Chondrocyte (in vitro differentiated cells): ENCODE measurements around the gene SIGMAR1. TPM values are rescaled to one million over a fixed set of nuclear protein-coding genes. Genes with fewer than 3 reads are reported as not detected.
A peak's percentile ranks its signal among the peaks of the same experiment; 100 is the strongest.
"Not testable (repeated sequence)": the region's sequence is repeated elsewhere in the genome, so short reads cannot be mapped to it uniquely, and the experiment has no call there.

Experiments used
- DNase-seq: peaks from one replicate; pipeline ENCODE4 v3.0.0; 2021; ENCODE audit warnings: mixed read lengths, low spot score
- H3K27ac Mint-ChIP-seq: one replicate; pipeline ENCODE4 v1.8.0; 2021; ENCODE audit warnings: mild to moderate bottlenecking, moderate library complexity, mixed read lengths; ENCODE audit not compliant: unreplicated experiment
- H3K27me3 Mint-ChIP-seq: 2 replicates; pipeline ENCODE4 v1.8.0; 2021; ENCODE audit warnings: low read depth, mixed read lengths
- H3K36me3 Mint-ChIP-seq: 2 replicates; pipeline ENCODE4 v1.8.0; 2021; ENCODE audit warnings: low read depth, mixed read lengths
- H3K4me1 Mint-ChIP-seq: 2 replicates; pipeline ENCODE4 v1.8.0; 2021; ENCODE audit warnings: low read depth, mild to moderate bottlenecking, mixed read lengths
- H3K4me3 Mint-ChIP-seq: one replicate; pipeline ENCODE4 v1.8.0; 2021; ENCODE audit warnings: mild to moderate bottlenecking, moderate library complexity, mixed read lengths; ENCODE audit not compliant: unreplicated experiment
- H3K9me3 Mint-ChIP-seq: 2 replicates; pipeline ENCODE4 v1.8.0; 2021; ENCODE audit warnings: low read depth, mixed read lengths
- CTCF ChIP-seq: fragments of 200-600 bp; sonication (generic); IDR thresholded peaks from 2 replicates; pipeline ENCODE4 v1.5.0; 2021; ENCODE audit warnings: antibody characterized with exemption, mild to moderate bottlenecking, moderate library complexity
- total RNA-seq: library from RNA; stranded (reverse); gene quantifications from 3 replicates; pipeline ENCODE4 v1.2.1, GENCODE V29; 2021

SIGMAR1 gene
- total RNA-seq, 1 donor from 2014 or later: 76.7 TPM

GRCh38 chr9:34644766-34645314 is 7.3 kb upstream of the SIGMAR1 start:
- H3K4me1 Mint-ChIP-seq: peaks cover 27% of the 10 kb centered on the region
- H3K4me3 Mint-ChIP-seq: no peak overlapping the region
- no peaks in the 10 kb centered on the region for H3K9me3 Mint-ChIP-seq
- H3K27ac Mint-ChIP-seq: no peak overlapping the region
- DNase-seq: no peak
- TF ChIP-seq CTCF: no peak
- H3K27me3 Mint-ChIP-seq: no peaks in the 10 kb centered on the region
- peaks cover 9% of the 10 kb centered on the region for H3K36me3 Mint-ChIP-seq

GRCh38 chr9:34642679-34643078 is 5.1 kb upstream of the SIGMAR1 start:
- Mint-ChIP-seq H3K27me3 (no peaks in the 10 kb centered on the region), H3K27ac (no peak overlapping the region), H3K9me3 (no peaks in the 10 kb centered on the region), H3K4me1 (peaks cover 28% of the 10 kb centered on the region), H3K36me3 (no peaks in the 10 kb centered on the region), H3K4me3 (no peak overlapping the region)
- no peak for TF ChIP-seq CTCF
- no peak for DNase-seq

- not testable (repeated sequence) for DNase-seq, H3K9me3 Mint-ChIP-seq, H3K27me3 Mint-ChIP-seq, H3K36me3 Mint-ChIP-seq, H3K4me3 Mint-ChIP-seq, H3K27ac Mint-ChIP-seq
- peaks cover 33% of the 10 kb centered on the region for H3K4me1 Mint-ChIP-seq
Measured at GRCh38 chr9:34639322-34639721, 1.7 kb upstream of the SIGMAR1 start.

GRCh38 chr9:34638138-34638445 is 505 bp upstream of the SIGMAR1 start:
- peak overlapping the region; percentile 88 for H3K4me3 Mint-ChIP-seq
- no peaks in the 10 kb centered on the region for H3K27me3 Mint-ChIP-seq
- peaks cover 36% of the 10 kb centered on the region for H3K4me1 Mint-ChIP-seq
- DNase-seq: no peak
- no peaks in the 10 kb centered on the region for H3K9me3 Mint-ChIP-seq
- H3K27ac Mint-ChIP-seq: peak overlapping the region; percentile 80
- H3K36me3 Mint-ChIP-seq: peaks cover 2% of the 10 kb centered on the region
- no peak for TF ChIP-seq CTCF

GRCh38 chr9:34636791-34637355 is 714 bp downstream of the SIGMAR1 start:
- H3K9me3 Mint-ChIP-seq: no peaks in the 10 kb centered on the region
- no peak for DNase-seq
- peaks cover 2% of the 10 kb centered on the region for H3K36me3 Mint-ChIP-seq
- peaks cover 2% of the 10 kb centered on the region for H3K27me3 Mint-ChIP-seq
- H3K4me1 Mint-ChIP-seq: peaks cover 36% of the 10 kb centered on the region
- peak overlapping the region; percentile 88 for H3K4me3 Mint-ChIP-seq
- TF ChIP-seq CTCF: no peak
- H3K27ac Mint-ChIP-seq: peak overlapping the region; percentile 80

GRCh38 chr9:34635556-34635955 is 2.0 kb downstream of the SIGMAR1 start:
- H3K27me3 Mint-ChIP-seq: peaks cover 10% of the 10 kb centered on the region
- no peaks in the 10 kb centered on the region for H3K9me3 Mint-ChIP-seq
- DNase-seq: no peak
- H3K27ac Mint-ChIP-seq: no peak overlapping the region
- peaks cover 36% of the 10 kb centered on the region for H3K4me1 Mint-ChIP-seq
- H3K4me3 Mint-ChIP-seq: peak overlapping the region; percentile 28
- TF ChIP-seq CTCF: no peak
- peaks cover 2% of the 10 kb centered on the region for H3K36me3 Mint-ChIP-seq
